ENCODE measurements around the gene NUDT19. TPM values are rescaled to one million over a fixed set of nuclear protein-coding genes. Genes with fewer than 3 reads are reported as not detected.

Gene NUDT19
- total and polyA plus RNA-seq, 2 donors (not counting 3 experiments of a cell fraction or from before 2014, with no cell fraction given), result 6.6 to 14.0 TPM

DNA sequence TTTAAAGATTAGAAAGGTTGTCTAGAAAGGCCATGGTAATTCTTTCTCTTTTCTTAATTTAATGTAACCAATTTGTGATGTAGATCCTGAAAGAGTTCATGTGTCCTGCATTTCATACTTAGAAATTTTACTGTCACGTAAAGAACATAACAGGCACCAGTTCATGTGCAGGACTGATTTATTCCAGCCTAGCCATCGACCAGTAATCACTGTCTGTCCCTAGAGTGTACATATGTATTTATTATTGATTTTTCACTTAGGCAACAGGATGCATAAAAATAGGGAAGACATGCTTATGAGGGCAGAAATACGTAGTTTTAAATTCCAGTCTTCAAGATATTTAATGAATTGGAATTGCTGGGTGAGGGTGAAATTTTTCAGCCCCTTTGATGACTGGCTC, 65.6 kb downstream of the NUDT19 start:
- CTCF ChIA-PET, result no interaction called here
- Histone ChIP-seq H3K36me3 (ENCODE audit: control insufficient read depth in 2 of 2, extremely low read depth in 1 of 2, insufficient read depth in 2 of 2, low read length in 2 of 2) (no peaks in the 10 kb centered on the region), H3K4me1 (ENCODE audit: control insufficient read depth, extremely low read depth, insufficient read depth, low read length) (no peaks in the 10 kb centered on the region), H3K27me3 (ENCODE audit: control insufficient read depth in 2 of 2, insufficient read depth in 2 of 2, low read length in 2 of 2) (no peaks in the 10 kb centered on the region), H2AFZ (ENCODE audit: low read depth, low read length) (no peak overlapping the region), H3K4me2 (ENCODE audit: insufficient read depth, low read length) (no peak overlapping the region), H4K20me1 (replicated peaks; ENCODE audit: control insufficient read depth, extremely low read depth, insufficient read depth, low read length) (no peaks in the 10 kb centered on the region), H3K4me3 (replicated peaks in 1 of 3; ENCODE audit: insufficient read depth in 1 of 3, low read depth in 1 of 3, low read length in 3 of 3) (no peak overlapping the region), H3K27ac (ENCODE audit: insufficient read depth, low read depth, low read length) (no peak overlapping the region), H3K9me1 (replicated peaks; ENCODE audit: control insufficient read depth, extremely low read depth, insufficient read depth, low read length) (no peaks in the 10 kb centered on the region), H3K9ac (replicated peaks; ENCODE audit: extremely low read depth, insufficient read depth, low read length) (no peak overlapping the region), H3K79me2 (ENCODE audit: control insufficient read depth, insufficient read depth, low read length) (no peaks in the 10 kb centered on the region), H3K9me3 (replicated peaks; ENCODE audit: control insufficient read depth, insufficient read depth, low read length) (no peaks in the 10 kb centered on the region)
- POLR2A ChIA-PET, result no interaction called here
- no TSS peak for BruUV-seq (replicated peaks)
- dilution Hi-C loops (cut with MboI; ENCODE audit: extremely low pct_ligation_motif_present, low sequenced_read_pairs), result no loop called here
- TF ChIP-seq FOS (IDR thresholded peaks at IDR 0.05; ENCODE audit: borderline replicate concordance, insufficient read depth, low read length), result no peak
- no peak for TF ChIP-seq POLR2A (IDR thresholded peaks at IDR 0.05; ENCODE audit: low read depth, low read length)
- TF ChIP-seq, protein P1, sequence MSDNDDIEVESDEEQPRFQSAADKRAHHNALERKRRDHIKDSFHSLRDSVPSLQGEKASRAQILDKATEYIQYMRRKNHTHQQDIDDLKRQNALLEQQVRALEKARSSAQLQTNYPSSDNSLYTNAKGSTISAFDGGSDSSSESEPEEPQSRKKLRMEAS (IDR thresholded peaks at IDR 0.05; ENCODE audit: insufficient read depth, insufficient read length), result no peak
- FAIRE-seq (no peak), DNase-seq (ENCODE audit: low read depth, low spot score) (no peak)
- intact Hi-C loops (cut with micrococcal nuclease), result no loop called here

Small RNA genes lying within 50 kb of the gene (small RNA-seq; reads per million reads assigned to genes)
- gene RN7SL789P (ENCODE audit: insufficient read depth, insufficient read length, low read depth, low replicate concordance), result not detected

Other genes with a start within 250 kb of the NUDT19 start
- gene PDCD5, start 110.6 kb upstream of the NUDT19 start, total RNA-seq, result 154 and 168 TPM in 2 replicates
- 34.2 and 51.7 TPM in 2 replicates for gene PDCD5, start 110.6 kb upstream of the NUDT19 start, polyA plus RNA-seq
- gene ANKRD27, start 16.6 kb upstream of the NUDT19 start, total RNA-seq, result 29.6 and 37.4 TPM in 2 replicates
- gene ANKRD27, start 16.6 kb upstream of the NUDT19 start, polyA plus RNA-seq, result 13.5 and 18.3 TPM in 2 replicates
- gene RGS9BP, start 16.0 kb upstream of the NUDT19 start, total RNA-seq, result 0.15 TPM in 1 of 2 replicates, not detected in the other
- not detected in 2 replicates for gene RGS9BP, start 16.0 kb upstream of the NUDT19 start, polyA plus RNA-seq
- gene TDRD12, start 27.9 kb downstream of the NUDT19 start, total RNA-seq, result 0.09 TPM in 1 of 2 replicates, not detected in the other
- gene TDRD12, start 27.9 kb downstream of the NUDT19 start, polyA plus RNA-seq, result 0.03 TPM in 2 replicates
- not detected in 2 replicates for gene SLC7A9, start 177.9 kb downstream of the NUDT19 start, total RNA-seq
- 0.06 TPM in 1 of 2 replicates, not detected in the other for gene SLC7A9, start 177.9 kb downstream of the NUDT19 start, polyA plus RNA-seq